ENCODE measurements around the gene FBXO31.
A peak's percentile ranks its signal among the peaks of the same experiment; 100 is the strongest.

The FBXO31 gene

DNA sequence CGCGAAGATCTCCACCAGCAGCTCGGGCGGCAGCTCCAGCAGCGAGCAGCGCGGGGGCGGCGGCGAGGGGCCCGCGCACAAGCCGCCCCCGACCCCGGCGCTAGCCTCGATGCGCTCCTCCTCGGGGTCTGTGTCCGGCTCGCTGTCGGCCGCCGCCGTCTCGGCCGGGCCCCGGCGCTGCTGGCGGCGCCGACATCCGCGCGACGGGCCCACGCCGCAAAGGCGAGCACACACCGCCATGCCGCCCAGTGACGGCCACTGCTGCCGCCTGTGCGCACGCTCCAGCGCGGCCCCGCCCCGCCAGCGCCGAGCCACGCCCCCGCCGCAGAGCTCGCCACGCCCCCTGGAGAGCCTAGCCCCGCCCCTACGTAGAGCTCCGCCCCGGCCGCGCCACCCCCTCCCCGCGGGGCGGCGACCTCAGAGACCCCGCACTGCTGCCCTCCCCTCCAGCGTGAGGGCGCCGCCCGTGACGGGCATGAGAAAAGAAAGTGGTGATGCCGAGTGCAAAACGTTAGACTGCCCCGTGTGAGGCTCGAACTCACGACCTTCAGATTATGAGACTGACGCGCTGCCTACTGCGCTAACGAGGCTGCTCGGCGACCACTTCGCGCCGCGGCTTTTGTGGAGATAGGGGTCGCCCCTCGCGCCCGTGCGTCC lies at the start of gene FBXO31:
Gene FBXO31 (minus strand): TSS at position 272 of the 657 bp plus-strand sequence. CDS start 32 bp downstream, at position 240.
- peak; percentile 68 for DNase-seq

- DNase-seq, result no peak
These were observed 48.8 kb upstream of the FBXO31 start for GRCh38 chr16:87432330-87432915.

- DNase-seq, result no peak
These were observed 48.4 kb upstream of the FBXO31 start for GRCh38 chr16:87431926-87432325.

GRCh38 chr16:87426423-87427215 lies 43.0 kb upstream of the FBXO31 start:
- no peak for DNase-seq

GRCh38 chr16:87425941-87426340 lies 42.4 kb upstream of the FBXO31 start:
- no peak for DNase-seq

DNA sequence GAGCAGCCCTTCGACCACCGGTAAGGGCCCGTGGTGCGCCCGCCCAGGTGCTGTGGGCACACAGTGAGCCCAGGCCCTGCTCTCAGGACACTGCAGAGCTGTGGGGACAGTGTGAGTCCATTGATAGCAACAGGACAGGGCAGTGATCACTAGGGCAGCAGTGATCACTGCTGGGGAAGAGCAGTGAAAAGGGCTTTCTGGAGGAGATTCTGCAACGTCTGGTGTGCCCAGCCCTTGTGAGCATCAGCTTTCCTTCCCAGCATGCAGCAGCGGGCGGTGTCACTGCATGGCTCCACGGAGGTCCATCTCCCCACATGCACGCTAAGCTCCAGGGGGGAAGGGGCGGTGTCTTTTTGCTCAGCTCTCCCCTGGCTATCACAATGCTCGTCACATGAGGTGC lies 40.7 kb upstream of the FBXO31 start:
- DNase-seq, result no peak

- DNase-seq, result no peak
These were observed 39.9 kb upstream of the FBXO31 start for GRCh38 chr16:87423429-87423828.

GRCh38 chr16:87422106-87422505 lies 38.5 kb upstream of the FBXO31 start:
- DNase-seq, result no peak

DNA sequence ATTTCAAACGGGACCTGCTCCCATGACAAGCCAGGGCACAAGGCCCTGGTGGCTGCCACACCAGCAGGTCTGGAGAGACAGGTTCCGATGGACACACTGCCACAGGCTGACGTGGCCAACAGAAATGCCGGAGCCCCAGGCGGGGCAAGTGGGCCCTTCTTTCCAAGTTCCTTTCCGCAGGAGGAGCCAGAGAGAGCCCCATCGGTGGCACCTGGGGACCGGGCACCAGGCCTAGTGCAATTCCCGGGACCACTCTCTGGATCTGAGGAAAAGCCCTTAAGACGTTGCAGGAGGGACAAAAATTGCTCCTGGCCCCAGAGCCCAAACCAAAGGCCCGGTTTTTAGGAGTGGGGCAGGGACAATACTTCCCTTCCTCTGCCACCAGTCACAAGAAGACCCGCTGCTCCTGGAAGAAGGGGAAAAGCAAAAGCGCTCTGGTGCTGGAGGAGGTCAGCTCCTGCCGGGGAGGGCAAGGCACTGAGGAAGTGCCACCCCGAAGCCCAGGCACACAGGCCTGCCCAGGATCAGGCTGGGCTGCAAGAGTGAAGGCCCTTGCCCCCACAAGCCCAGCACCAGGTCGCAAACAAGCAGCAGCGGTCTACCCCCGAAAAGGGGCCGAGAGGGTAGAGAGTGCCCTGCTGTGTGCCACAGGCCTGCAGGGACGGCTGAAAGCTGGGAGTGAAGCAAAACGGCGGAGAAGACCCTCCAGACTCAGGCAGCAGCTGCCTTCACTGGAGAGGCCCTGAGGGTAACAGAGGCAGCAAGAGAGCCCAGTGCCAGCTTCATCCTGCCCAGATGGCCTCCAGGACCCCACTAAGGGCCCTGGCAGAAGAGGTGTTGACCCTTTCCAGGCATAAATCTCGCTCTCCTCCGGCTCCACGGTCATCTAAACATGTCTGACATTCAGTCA lies 37.7 kb upstream of the FBXO31 start:
- no peak for DNase-seq

DNA sequence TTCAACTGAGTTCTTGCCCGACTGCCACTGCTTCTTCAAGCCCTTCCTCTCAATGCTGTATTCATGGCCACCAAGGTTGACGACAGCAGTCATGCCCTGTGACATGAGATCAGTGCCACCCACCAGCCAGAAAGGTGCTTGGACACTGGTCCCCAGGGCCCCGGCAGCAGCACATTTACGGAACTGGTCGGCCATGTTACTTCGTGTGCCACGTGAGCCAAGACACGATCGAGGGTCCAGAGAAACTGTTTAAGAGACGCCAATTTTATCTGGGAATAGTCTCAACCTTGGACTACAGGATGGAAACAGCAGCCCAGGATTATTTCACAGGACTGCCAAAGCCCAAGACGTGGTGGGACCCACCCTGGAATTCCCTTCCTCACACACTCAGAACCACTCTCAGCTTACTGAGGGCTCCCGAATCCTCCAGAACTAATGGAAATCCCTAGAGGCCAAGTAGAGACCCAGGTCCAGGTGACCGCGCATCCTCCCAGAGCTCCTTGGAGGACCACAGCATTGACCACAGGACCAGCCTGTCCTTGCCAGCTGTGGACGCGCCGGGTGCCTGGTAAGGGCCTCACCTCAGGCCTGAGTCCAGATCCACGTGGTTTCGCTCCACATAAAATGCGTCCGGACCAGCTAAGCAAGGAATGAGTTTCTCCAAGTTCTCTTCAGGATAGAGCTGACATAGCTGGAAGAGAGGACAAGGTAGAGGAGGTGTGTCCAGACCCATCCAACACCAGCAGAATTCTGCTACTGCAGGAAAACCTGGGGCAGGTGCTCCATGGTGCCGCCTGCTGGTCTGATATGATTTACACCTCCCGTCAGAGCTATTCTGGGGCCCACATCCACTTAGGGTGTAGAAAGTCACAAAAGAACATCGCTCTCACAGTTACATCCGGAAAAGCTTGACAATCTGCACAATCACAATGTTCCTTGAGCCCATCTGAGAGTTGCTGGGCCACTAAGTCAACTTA lies 36.7 kb upstream of the FBXO31 start:
- DNase-seq, result no peak

DNA sequence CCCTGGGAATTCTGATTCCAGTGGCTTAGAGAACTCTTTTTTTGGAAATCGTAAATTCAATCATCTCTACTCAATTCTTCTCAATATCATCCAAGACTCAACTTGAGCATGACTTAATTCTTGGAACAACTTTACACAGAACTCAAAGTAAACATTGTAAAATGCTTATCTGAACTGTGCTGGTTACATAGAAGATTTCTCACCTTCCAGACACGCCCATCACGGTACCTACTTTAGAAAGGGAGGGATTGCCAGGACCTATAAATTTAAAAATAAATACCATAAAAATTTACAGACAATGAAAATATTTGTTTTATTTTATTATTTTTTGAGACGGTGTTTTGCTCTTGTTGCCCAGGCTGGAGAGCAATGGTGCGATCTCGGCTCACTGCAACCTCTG lies 35.1 kb upstream of the FBXO31 start:
- DNase-seq, result no peak

DNA sequence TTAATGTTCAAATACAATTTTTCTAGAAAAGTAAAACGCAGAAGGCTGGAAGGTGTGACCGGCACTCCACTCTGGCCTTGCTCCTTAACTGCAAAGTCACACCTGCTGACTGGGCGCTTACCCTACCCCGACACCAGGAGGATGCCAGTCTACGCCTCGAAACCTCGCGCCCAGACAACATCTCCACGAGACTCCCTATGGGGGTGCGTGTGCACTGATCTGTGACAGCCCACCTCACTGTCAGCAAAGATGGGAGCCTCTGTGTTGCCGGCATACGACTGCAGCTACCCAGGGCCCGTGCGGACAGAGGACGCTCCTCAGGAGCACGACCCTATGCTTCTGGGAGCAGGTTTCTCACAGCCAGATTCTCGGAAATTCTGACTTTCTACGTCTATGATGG lies 34.6 kb upstream of the FBXO31 start:
- DNase-seq, result no peak

- no peak for DNase-seq
These were observed 33.9 kb upstream of the FBXO31 start for GRCh38 chr16:87417528-87417910.

GRCh38 chr16:87416826-87417527 lies 33.4 kb upstream of the FBXO31 start:
- DNase-seq, result no peak

GRCh38 chr16:87415441-87415840 lies 31.9 kb upstream of the FBXO31 start:
- no peak for DNase-seq

- no peak for DNase-seq
These were observed 30.7 kb upstream of the FBXO31 start for GRCh38 chr16:87414251-87414680.

DNA sequence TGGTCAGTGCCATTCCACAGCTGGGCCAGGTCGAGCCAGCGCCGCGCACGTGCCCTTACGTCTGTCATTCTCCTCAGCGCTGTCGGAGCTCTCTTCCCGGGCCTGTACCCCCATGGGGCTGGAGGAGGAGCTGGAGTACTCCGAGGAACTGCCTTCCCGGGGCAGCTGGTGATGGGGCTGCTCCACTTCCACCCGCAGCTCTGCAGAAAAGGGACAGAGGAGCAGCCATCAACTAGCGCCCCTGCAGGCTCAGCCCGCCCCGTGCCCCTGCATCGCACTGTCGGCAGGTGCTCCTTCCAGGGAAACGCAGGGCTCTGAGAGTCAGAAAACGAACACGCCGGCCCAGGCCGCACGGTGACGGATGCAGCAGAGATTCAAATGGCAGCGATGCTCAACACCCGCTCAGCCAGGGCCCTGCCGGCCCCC lies 29.4 kb upstream of the FBXO31 start:
- no peak for DNase-seq

GRCh38 chr16:87412371-87412995 lies 28.9 kb upstream of the FBXO31 start:
- DNase-seq, result no peak

- no peak for DNase-seq
These were observed 28.0 kb upstream of the FBXO31 start for GRCh38 chr16:87411375-87412271.

Measured in NCI-H2107 (cell line).